GM18868 (cell line): ENCODE measurements around the gene ZCCHC17.

Experiments used
- ATAC-seq: cut with Tn5 transposase; IDR thresholded peaks from one replicate; pipeline ENCODE4 v1.9.1; 2021; ENCODE audit warnings: mild to moderate bottlenecking, moderate library complexity; ENCODE audit not compliant: unreplicated experiment

ZCCHC17 gene

DNA sequence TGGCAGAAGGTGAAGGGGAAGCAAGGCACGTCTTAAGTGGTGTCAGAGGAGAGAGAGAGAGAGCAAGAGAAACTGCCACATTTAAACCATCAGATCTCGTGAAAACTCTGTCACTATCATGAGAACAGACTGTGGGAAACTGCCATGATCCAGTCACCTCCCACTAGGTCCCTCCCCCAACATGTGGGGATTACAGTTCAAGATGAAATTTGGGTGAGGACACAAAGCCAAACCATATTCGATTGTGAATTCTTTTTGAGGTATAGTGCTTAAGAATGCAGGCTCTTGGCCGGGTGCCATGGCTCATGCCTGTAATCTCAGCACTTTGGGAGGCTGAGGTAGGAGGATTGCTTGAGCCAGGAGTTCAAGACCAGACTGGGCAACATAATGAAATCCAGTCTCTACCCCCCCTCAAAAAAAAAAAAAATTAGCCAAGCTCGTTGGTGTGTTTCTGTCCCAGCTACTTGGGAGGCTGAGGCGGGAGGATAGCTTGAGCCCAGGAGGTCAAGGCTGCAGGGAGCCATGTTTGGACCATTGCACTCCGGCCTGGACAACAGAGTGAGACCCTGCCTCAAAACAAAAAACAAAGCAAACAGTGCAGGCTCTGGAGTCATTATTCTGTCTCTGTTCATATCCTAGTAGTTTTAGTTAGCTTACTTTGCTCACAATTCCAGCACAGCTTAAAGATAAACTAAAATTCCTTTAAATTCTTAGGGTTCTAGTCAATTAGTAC is 6.0 kb downstream of the ZCCHC17 start:
- ATAC-seq: no peak

DNA sequence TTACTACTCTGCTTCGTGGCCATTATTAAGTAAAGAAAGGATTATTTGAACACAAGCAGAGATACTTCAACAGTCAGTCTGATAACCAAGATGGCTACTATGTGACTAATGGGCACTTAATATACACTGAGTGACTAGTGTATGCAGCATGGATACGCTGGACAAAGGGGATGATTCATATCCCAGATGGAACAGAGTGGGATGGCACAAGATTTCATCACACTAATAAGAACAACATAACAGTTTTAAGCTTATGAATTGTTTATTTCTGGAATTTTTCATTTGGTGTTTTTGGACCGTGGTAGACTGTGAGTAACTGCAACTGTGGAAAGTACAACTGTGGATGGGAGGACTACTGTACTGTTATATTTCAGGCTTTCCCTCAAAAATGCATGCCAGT is 9.4 kb downstream of the ZCCHC17 start:
- ATAC-seq: no peak

DNA sequence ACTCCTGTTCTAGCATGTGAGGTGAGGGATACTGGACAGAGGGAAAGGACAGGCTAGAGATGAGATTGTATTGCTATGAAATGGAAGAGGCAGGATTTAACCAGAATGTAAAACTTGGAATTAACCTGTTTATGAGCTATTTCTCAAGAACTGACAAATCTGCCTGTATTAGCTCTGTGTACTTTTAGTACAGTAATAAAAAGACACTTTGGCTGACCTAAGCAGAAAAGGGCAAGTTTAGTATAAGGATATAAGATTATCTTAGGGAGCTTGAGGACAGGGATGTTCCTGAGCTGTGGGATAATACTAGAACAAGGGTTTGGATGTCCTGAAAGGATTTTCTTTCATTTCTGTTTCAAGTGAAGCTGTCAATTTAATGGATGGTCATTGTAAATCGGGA is 11.2 kb downstream of the ZCCHC17 start:
- ATAC-seq: no peak

DNA sequence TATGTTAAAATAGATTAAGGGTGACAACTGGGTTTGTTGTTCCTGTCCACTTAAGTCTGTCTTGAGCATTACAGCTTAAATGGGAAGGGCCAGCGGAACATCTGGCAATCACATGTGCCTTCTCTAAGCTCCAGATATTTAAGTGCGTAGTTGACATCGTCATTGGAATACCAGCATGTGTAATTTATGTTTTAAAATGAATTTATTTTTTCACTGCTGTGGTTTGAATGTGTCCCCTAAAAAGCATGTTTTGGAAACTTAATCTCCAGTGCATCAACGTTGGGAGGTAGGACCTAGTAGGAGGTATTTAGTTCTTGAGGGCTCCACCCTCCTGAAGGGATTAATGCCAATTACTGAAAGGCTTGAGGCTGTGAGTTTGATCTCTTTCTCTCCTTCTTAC is 13.4 kb downstream of the ZCCHC17 start:
- ATAC-seq: no peak

DNA sequence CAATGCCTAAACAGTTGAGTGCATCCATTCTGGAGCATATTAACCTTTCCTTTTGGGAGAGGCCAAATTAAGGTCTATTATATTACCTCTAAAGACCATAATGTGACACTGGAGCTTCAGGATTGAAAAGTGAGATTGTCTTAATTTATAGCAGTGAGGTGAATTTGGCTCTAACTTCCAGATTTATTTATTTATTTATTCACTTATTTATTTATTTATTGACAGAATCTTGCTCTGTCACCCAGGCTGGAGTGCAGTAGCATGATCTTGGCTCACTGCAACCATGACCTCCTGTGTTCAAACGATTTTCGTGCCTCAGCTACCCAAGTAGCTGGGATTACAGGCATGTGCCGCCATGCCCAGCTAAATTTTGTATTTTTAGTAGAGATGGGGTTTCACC is 19.1 kb downstream of the ZCCHC17 start:
- ATAC-seq: no peak

DNA sequence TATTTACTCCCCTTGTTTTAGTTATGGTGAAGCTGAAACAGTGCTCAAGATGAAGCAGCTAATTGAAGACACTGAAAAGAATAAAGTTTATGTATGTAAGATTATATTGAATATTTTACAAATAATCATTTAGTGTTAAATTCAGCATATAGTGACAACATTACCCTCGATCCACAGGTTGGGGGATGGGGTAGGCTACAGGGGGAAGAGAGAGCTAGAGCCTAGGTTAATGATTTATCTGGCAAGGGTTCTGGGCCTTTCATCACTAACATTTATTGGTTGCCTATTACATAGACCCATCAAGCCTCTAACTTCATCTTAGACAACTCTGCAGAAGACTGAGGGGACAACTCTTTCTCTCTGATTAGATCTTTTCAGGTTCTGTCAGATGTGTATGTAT is 21.3 kb downstream of the ZCCHC17 start:
- ATAC-seq: no peak

DNA sequence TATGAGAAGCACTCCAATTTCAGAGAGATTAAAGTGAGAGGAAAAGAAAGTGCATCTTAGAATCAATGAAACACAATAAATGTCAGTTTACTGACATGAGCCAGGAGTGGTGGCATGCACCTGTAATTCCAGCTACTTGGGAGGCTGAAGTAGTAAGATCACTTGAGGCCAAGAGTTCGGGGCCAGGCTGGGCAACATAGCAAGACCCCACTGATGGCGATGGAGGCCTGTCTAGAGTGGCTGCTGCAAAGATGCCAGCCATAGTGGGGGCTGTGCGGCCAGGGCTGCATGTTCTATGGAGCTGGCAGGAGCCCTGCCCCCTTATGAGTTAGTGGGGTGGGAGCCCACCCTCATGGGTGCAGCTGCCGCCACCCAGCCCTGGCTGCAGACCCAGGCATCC is 27.3 kb downstream of the ZCCHC17 start:
- ATAC-seq: no peak

DNA sequence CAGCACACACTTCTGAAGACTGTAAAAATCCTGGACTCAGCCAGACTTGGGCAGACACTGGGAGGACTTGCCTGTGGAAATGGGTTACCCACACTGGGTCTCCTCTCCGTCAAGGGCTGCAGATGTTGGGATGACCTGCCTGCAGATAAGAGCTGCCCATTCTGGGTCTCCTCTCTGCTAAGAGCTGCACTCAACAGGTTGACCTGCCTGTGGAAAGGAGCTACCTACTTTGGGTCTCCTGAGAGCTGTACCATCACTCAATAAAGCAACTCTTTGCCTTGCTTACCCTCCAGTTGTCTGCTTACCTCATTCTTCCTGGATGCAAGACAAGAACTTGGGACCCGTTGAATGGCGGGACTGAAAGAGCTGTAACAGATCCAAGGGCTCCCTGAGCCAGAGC is 28.2 kb downstream of the ZCCHC17 start:
- no peak for ATAC-seq

DNA sequence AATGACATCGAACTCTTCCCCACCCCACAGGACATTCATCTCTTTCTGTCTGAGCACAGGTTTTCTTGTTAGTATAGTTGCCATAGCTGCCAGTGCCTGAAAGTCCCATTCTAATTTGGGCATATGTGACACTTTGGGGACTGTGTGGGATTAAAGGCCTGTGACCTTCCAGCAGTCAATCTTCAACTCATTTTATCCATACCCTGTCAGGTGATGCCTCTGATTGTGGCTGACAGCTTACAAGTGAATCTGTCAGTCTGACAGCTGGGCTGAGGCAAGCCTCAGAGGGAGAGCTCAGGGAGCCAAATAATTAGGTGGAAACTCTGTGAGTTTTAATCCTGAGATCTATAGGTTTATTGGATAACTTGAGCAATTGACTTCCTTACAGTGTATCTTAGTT is 29.6 kb downstream of the ZCCHC17 start:
- ATAC-seq: no peak

DNA sequence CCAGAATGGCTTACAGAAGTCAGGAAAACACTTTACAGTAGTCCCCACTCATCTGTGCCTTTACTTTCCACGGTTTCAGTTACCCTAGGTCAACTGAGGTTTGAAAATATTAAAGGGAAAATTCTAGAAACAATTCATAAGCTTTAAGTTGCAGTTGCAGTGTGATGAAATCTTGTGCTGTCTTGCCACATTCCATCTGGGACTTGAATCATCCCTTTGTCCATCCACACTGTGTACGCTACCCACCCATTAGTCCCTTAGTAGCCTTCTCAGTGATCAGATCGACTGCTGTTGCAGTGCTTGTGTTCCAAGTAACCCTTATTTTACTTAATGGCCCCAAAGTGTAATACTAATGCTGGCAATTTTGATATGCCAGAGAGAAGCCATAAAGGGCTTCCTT is 30.5 kb downstream of the ZCCHC17 start:
- no peak for ATAC-seq

DNA sequence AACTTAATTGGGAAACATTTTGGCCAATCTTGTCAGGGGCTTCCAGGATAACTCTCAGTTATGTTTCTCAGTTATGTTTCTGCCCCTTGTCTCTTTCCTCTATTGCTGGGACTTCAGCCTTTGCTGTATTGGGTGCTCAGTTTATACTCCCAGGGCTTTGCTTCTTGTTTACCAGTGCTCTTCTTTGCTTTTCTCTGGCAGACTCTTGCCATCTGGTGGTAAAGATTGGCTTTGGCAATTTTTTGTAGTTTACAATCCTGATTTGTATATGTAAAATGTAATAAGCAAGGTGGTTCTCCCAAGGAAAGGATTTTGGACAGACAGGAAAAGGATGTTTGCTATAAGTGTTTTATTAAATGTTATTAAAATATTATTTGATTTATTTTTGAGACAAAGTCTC is 38.2 kb downstream of the ZCCHC17 start:
- no peak for ATAC-seq

DNA sequence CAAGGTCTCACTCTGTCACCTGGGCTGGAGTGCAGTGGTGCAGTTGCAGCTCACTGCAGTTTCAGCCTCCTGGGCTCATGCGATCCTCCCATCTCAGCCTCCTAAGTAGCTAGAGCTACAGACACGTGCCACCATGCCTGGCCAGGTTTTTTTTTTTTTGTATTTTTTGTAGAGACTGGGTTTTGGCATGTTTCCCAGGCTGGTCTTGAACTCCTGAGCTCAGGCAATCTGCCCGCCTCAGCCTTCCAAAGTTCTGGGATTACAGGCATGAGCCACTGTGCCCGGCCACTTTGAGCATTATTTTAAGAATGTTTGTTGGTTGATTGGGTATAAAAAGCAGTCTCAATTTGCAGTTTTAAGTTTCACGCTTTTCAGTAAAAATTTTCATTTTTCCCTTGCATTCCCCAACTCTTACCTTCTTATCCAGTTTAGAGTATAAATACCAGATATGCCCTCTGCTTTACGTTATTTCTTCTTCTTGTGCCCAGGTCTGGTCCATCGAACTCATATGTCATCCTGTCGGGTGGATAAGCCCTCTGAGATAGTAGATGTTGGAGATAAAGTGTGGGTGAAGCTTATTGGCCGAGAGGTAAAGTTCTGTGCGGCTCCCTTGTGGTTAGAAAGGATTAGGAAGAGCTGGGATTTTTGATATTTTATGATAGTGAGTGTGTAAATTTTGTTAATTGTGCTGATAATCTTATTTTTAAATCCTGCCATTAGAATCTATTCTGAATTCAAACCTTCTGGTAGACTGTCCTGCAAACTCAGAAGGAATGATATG is 40.0 kb downstream of the ZCCHC17 start:
- no peak for ATAC-seq

DNA sequence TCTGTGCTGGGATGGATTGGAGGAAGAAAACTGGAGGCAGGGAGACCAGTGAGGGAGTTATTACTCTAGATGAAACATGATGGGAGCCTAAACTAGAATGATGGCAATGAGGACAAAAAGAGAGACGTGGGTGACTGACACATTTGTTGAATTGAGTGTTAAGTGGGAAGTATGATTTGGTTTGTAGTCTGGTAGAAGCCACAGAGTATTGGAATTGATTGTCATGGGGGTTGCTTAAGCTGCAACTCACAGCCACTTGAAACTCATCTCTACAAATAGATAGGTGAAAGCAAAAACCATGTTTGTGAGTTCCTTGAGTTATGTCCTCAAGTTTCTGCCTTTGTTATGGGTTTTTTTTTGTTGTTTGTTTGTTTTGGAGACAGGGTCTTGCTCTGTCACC is 47.7 kb downstream of the ZCCHC17 start:
- no peak for ATAC-seq

DNA sequence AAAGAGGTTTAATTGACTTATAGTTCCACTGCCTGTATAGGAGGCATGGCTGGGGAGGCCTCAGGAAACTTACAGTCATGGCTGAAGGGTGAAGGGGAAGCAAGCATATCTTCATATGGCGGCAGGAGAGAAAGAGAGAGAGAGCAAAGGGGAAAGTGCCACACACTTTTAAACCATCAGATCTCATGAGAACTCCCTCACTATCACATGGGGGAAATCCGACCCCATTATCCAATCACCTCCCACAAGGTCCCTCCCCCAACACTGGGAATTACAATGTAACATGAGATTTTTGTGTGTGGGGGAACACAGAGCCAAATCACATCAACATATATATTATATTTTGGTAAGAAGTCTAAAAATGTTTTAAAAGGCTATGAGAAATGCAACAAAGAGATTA is 48.8 kb downstream of the ZCCHC17 start:
- no peak for ATAC-seq

DNA sequence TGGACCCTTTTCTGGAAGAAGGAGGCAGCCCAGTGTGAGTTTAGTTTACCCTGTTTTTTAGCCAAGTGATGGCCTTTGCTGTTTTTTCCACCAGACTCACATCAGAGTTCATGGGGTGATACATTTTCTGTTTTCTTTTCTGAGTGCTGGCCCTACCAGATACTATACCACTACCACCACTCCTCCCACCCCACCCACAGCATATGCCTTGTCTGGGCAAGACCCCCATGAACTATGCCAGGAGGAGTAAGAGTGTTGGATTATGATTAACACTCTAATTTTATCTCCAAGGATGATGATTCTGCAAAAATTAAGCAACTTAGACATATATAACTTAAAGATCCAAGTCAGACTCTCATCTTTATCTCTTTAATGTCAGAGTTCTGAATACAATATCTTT is 50.0 kb downstream of the ZCCHC17 start:
- no peak for ATAC-seq

DNA sequence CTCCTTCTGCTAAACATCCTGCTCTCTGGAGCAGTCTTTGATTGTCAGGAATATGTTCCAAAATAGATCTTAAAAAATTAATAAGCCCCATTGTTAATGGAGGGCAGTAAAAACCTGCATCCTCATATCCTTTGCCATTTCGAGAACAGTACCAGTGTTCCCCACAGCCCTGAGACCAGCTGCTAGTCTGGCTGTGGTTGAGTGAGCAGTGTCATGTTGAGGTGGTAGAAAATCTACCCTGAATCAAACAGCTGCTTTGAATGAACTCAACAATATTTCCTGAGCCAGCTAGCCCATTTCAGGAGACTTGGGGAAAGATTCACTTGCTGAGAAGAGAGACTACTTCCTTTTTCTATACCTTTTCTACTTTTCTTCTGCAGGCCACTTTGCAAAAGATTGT is 51.6 kb downstream of the ZCCHC17 start:
- no peak for ATAC-seq

DNA sequence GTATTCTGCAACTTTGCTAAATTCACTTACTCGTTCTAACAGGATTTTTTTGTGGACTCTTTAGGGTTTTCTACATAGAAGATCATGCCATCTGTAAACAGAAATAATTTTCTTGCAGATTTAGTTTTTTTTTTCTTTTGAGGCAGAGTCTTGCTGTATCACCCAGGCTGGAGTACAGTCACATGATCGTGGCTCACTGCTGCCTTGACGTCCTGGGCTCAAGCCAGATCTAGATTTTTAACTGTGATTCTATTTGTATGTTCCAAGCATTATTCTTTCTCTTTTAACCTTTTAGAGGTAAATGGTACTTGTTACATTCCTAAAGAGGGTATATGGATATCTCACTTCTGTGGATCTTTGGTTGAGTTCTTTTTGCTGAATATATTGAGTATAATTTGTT is 57.5 kb downstream of the ZCCHC17 start:
- no peak for ATAC-seq

DNA sequence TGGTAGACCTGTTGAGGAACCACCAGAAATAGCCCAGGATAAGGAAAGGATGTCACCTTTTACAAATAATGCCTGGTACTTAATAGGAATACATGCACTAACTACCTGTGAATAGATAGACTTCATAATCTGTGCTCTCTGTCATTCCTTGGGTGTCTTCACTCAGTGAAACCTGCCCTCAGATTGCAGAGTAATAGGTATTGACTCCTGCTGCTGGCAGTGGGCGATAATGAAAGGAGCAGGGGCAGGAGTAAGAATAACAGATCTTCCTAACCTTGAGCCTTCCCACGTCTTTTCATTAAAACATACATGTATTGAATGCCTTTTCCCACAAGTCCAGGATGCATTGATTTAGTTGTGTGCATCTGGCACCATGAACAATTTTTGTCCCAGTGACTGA is 59.6 kb downstream of the ZCCHC17 start:
- ATAC-seq: no peak

DNA sequence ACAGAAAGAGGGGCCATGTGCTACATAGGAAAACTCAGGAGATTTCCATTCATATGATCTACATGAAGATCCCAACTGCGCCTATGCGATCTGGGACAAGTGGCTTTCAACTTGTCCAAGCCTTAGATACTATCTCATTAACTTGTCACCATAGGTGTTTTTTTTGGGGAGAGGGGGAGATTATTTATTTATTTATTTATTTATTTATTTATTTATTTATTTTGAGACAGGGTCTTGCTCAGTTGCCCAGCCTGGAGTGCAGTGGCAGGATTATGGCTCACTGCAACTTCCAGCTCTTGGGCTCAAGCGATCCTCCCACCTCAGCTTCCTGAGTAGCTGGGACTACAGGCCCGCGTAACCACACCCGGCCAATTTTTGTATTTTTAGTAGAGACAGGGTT is 64.8 kb downstream of the ZCCHC17 start:
- ATAC-seq: no peak

DNA sequence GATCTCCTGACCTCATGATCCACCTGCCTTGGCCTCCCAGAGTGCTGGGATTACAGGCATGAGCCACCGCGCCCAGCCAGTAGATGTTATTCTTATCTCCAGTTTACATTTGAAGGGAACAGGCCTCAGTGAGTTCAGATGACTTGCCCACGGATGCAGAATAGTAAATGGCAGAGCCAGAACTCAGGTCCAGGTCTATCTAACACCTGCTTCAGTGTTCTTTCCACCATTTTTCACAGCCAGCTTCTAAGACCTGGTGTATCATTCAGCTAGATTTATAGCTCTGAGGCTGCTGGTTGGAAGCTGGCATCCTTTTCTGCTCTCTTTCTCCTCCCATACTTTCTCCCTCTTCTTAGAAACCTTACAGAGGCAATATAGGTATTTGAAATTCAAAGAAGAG is 65.2 kb downstream of the ZCCHC17 start:
- ATAC-seq: no peak

DNA sequence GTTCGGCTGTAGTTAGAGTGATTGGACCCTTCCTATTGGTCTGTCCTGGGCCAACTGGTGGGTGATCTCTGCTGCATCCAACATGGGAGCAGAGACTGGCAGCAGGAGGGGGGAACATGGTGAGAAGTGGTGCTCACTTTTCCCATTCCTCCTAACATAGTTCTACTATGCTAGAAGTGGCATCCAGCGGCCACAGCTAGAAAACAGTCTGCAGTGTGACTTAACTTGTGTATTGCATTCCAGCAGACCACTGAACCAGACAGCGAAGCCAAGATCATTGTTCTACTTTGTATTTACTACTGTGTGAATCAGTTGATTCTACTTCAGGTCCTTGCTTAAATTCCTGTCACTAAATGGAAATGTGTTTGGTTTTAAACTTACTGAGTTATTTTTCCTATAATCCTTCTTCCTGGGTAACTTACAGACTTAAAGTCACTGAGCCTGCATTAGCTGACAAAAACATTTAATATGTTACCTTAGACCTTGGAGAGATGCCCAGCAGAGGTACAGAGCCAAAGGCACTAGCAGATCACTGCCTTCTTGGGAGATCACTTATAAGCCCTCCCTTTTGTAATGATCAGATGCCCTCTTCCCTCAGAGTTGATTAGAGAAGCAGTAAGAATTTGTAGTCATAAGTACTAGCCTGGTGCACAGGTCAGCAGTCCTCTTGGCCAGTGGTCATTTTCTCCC is 67.9 kb downstream of the ZCCHC17 start:
- no peak for ATAC-seq

DNA sequence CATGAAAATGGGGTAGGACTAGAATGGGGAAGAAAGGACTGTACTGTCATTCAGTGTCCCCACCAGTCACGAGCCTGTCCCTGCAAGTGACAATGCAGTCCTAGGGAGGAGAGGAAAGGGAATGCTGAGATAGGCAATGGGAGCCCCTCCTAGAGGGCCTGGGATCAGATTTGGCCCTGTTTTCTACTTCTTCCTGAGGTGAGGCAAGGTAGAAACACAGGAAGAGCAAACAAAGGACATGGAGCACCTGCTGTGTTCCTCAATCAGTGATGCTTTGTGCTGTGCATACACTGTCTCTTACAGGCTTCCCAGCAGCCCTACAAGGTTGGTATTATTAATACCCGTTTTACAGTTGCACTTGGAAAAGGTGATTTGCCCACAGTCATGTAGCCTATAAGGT is 70.0 kb downstream of the ZCCHC17 start:
- ATAC-seq: no peak
